Mucosa of stomach (tissue), 1 donor: ENCODE measurements around the gene HERPUD1.
"Not testable (repeated sequence)": the region's sequence is repeated elsewhere in the genome, so short reads cannot be mapped to it uniquely, and the experiment has no call there.

Experiments used
- H3K27me3 ChIP-seq: one replicate; pipeline ENCODE4 v1.7.0; 2013; ENCODE audit warnings: mild to moderate bottlenecking, low read length; ENCODE audit not compliant: control insufficient read depth, insufficient read depth
- H3K36me3 ChIP-seq: one replicate; pipeline ENCODE4 v1.7.0; 2013; ENCODE audit warnings: low read length; ENCODE audit not compliant: control insufficient read depth, insufficient read depth
- H3K4me1 ChIP-seq: one replicate; pipeline ENCODE4 v1.7.0; 2013; ENCODE audit warnings: mild to moderate bottlenecking, low read length; ENCODE audit not compliant: control insufficient read depth, insufficient read depth
- H3K4me3 ChIP-seq: one replicate; pipeline ENCODE4 v1.7.0; 2013; ENCODE audit warnings: low read length
- H3K9ac ChIP-seq: one replicate; pipeline ENCODE4 v1.7.0; 2013; ENCODE audit warnings: mild to moderate bottlenecking, low read length, moderate library complexity
- H3K9me3 ChIP-seq: one replicate; pipeline ENCODE4 v1.7.0; 2013; ENCODE audit warnings: mild to moderate bottlenecking, low read length, moderate library complexity; ENCODE audit not compliant: control insufficient read depth
- donor health status: Pancreatic carcinoma.

Gene HERPUD1, protein sequence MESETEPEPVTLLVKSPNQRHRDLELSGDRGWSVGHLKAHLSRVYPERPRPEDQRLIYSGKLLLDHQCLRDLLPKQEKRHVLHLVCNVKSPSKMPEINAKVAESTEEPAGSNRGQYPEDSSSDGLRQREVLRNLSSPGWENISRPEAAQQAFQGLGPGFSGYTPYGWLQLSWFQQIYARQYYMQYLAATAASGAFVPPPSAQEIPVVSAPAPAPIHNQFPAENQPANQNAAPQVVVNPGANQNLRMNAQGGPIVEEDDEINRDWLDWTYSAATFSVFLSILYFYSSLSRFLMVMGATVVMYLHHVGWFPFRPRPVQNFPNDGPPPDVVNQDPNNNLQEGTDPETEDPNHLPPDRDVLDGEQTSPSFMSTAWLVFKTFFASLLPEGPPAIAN

DNA sequence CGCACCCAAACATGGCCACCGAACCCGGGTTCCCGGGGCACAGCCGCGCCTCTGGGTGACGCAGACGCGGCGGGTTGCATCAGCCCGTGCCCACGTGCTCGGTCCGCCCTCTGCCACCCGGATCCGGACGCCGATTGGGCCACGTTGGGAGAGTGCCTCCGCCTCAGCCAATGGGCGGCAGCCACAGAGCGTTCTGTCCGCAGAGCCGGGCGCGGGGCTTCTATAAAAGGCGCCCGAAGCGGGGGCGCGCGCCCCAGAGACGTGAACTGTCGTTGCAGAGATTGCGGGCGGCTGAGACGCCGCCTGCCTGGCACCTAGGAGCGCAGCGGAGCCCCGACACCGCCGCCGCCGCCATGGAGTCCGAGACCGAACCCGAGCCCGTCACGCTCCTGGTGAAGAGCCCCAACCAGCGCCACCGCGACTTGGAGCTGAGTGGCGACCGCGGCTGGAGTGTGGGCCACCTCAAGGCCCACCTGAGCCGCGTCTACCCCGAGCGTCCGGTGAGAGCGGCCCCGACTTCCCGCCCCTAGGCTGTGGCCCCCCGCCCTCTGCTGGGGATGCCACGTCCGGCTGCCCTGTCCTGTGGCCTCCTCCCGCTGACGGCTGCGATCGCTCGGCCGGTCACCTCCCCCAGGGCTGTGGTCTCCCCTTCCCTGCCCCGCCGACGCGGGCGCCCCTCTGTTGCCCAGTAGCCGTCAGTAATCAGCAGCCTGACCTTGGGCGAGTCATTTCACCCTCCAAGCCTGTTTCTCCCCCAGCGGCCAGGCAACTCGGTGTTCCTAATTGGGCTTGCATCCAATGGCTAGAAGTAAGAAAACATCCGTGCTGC, at the start of gene HERPUD1:
TSS of gene HERPUD1 (plus strand) at position 251 of the 829 bp plus-strand sequence. CDS start at position 354, 103 bp downstream.
- Histone ChIP-seq H3K4me1 (peaks cover 11% of the 10 kb centered on the region), H3K9ac (peak within 1 kb of the TSS; percentile 99), H3K4me3 (peak within 1 kb of the TSS; percentile 96), H3K9me3 (no peaks in the 10 kb centered on the region), H3K36me3 (no peaks in the 10 kb centered on the region), H3K27me3 (no peaks in the 10 kb centered on the region)

DNA sequence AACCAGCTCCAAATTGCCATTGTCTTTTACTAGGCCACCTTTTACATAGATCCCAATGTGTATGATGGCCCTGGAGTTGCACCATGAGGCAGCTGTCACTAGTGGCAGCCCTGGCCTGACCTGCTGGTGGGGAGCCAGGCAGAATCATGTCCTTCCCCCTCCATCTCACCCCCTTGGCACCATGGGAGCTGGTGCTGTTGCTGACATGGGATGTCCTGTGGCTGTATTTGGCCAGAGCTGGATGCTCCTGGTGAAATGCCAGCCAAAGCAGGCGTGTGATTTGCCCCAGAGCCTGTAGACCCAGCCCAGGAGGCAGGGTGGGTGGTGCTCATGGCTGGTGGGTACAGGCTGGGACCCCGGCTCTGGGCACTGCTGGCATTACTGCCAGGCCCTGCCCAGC, 48.4 kb upstream of the HERPUD1 start:
- Histone ChIP-seq H3K9ac (no peak overlapping the region), H3K4me1 (no peaks in the 10 kb centered on the region), H3K4me3 (no peak overlapping the region), H3K27me3 (no peaks in the 10 kb centered on the region), H3K36me3 (no peaks in the 10 kb centered on the region), H3K9me3 (no peaks in the 10 kb centered on the region)

DNA sequence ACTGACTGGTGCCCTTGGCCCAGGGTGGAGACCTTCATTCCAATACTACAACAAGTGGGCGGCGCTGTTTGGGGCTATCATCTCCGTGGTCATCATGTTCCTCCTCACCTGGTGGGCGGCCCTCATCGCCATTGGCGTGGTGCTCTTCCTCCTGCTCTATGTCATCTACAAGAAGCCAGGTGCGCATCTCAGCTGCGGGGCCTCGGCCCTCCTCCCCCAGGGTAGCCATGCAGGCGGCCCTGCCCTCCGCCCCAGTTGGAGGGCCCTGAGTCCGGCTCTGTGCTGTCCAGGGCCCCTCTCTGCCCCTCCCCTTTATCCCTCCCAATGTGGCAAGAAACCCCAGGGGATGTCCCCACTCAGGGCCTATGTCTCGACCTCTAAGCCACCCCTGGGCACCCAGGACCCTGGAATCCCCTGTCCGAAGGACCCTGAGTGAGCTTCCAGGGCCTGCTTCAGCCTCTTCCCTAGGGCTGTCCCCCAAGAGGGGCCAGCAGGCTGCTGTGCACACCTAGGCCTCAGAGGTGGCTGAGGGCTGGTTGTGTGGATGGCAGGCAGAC, 47.8 kb upstream of the HERPUD1 start:
- Histone ChIP-seq H3K36me3 (no peaks in the 10 kb centered on the region), H3K9ac (no peak overlapping the region), H3K27me3 (no peaks in the 10 kb centered on the region), H3K4me1 (no peaks in the 10 kb centered on the region), H3K9me3 (no peaks in the 10 kb centered on the region), H3K4me3 (no peak overlapping the region)

DNA sequence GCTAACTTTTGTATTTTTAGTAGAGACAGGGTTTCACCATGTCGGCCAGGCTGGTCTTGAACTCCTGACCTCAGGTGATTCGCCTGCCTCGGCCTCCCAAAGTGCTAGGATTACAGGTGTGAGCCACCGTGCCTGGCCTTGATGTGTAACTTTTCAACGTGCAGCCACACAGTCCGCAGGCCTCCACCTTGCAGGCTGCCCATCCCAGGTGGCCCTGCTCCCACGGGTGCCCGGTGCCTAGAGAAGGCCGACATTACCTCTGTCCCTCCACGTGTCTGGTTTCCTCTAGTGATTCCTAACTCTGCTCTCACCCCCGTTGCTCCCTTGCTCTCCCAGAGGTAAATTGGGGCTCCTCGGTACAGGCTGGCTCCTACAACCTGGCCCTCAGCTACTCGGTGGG, 47.0 kb upstream of the HERPUD1 start:
- H3K4me1 ChIP-seq, H3K4me3 ChIP-seq, H3K9ac ChIP-seq, H3K27me3 ChIP-seq, H3K36me3 ChIP-seq, H3K9me3 ChIP-seq: not testable (repeated sequence)

DNA sequence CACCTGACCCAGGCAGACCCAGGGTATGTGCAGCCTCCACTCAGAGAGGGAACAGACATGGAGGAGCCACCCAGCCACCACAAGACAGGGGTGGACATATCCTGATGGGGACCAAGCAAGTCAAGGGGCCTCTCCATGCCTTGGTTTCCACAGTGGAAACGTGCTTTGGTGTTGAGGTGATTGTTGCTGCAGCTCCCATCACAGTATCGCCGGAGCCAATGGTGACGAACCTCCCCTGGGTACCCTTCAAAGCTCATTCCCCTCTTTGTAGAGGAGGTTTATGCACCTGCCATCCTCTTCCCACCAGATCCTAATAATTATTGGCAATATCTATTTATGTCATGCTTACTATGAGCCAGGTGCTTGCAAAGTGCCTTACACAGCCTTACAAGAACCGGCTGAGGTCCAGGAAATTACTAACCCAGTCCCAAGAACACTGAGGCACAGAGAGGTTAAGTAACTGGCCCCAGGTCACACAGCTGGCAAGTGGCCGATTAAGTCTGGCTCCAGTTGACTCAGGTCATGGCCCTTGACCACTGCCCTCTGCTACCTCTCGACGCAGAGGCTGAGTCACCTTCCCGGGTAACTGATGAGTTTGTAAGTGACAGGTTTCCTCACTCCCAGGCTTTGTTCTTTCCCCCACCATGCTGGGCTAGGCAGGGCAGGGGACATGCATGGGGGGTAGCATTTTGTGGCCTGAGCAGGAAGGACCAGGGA, 46.3 kb upstream of the HERPUD1 start:
- Histone ChIP-seq H3K36me3 (no peaks in the 10 kb centered on the region), H3K9ac (no peak overlapping the region), H3K9me3 (no peaks in the 10 kb centered on the region), H3K27me3 (no peaks in the 10 kb centered on the region), H3K4me3 (no peak overlapping the region), H3K4me1 (no peaks in the 10 kb centered on the region)

DNA sequence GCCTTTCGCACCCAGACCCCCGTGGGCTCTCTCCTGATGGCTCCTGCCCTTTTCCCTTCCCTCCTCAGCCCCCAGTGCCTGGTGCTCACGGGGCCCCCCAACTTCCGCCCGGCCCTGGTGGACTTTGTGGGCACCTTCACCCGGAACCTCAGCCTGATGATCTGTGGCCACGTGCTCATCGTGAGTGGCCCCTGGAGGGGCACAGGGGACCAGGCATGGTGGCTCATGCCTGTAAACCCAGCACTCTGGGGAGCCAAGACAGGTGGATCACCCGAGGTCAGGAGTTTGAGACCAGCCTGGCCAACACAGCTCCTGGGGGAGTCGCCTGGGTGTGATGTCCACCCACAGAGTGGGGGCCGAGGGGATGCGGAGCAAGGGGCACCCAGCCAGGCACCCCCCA, 45.6 kb upstream of the HERPUD1 start:
- H3K36me3 ChIP-seq: no peaks in the 10 kb centered on the region
- no peaks in the 10 kb centered on the region for H3K27me3 ChIP-seq
- H3K4me1 ChIP-seq: no peaks in the 10 kb centered on the region
- H3K4me3 ChIP-seq: no peak overlapping the region
- no peak overlapping the region for H3K9ac ChIP-seq
- H3K9me3 ChIP-seq: no peaks in the 10 kb centered on the region

DNA sequence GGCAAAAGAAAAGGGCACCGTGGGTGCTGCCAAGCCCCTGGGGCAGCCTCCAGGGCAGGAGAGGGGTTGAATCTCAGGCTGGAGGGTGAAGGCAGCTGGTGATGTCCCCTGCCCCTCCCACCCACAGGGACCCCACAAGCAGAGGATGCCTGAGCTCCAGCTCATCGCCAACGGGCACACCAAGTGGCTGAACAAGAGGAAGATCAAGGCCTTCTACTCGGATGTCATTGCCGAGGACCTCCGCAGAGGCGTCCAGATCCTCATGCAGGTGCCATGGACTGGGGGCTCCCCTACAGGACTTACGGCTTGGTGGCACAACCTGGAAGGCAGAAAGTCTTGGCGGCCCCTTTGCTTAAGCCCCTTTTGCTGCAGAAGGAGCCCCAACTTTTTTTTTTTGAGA, 45.1 kb upstream of the HERPUD1 start:
- Histone ChIP-seq H3K9ac (no peak overlapping the region), H3K27me3 (no peaks in the 10 kb centered on the region), H3K36me3 (no peaks in the 10 kb centered on the region), H3K9me3 (no peaks in the 10 kb centered on the region), H3K4me1 (no peaks in the 10 kb centered on the region), H3K4me3 (no peak overlapping the region)

DNA sequence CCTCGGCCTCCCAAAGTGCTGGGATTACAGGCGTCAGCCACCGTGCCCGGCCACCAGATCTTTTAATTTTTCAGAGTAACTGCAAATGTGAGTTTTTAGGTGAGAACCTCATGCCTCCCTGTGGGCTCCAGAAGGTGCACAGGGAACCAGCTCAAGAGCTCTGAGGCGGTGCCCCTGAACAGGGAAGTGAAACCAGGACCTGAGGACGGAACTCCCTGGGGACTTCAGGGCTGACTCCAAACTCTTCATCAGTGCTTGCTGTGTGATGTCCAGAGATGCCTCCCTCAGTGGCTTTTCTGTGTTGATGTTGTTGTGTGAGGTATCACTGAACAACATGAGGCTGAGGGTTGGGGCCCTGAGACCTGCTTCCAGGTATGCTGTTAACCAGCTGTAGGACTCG, 43.1 kb upstream of the HERPUD1 start:
- Histone ChIP-seq H3K4me1 (no peaks in the 10 kb centered on the region), H3K36me3 (no peaks in the 10 kb centered on the region), H3K9ac (no peak overlapping the region), H3K4me3 (no peak overlapping the region), H3K27me3 (no peaks in the 10 kb centered on the region), H3K9me3 (no peaks in the 10 kb centered on the region)

DNA sequence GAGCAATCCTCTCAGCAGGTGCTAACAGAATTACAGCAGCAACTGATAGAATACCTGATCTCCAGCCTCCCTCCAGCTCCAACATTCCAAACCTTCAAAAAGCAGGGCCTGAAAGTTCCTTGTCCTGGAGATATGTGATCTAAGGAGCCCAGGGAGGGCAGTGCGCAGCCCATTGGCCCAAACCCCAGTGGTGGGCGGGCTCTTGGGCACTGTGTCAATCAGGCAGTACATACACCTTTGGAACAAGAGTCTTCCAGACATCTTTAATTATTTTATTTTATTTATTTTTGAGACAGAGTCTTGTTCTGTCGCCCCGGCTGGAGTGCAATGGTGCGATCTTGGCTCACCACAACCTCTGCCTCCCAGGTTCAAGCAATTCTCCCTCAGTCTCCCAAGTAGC, 42.7 kb upstream of the HERPUD1 start:
- H3K9me3 ChIP-seq: no peaks in the 10 kb centered on the region
- no peak overlapping the region for H3K4me3 ChIP-seq
- no peaks in the 10 kb centered on the region for H3K27me3 ChIP-seq
- H3K9ac ChIP-seq: no peak overlapping the region
- no peaks in the 10 kb centered on the region for H3K36me3 ChIP-seq
- no peaks in the 10 kb centered on the region for H3K4me1 ChIP-seq

DNA sequence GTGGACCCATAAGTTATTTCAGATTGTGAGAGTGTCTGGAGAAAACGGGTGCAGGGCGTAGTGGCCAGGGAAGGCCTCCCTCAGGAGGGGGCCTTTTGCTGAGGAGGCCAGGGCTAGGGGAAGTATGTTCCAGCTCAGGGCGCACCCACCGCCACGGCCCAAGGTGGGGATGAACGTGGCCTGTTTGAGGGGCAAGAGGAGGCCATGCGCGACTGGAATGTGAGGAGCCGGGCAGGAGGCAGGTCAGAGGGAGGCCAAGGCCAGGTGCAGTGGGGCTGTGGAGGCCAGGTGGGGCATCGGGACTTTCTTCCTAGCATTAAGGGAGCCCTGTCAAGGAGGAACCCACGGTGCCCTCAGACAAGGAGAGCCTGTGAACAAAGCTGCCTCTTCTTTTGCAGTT, 40.3 kb upstream of the HERPUD1 start:
- no peaks in the 10 kb centered on the region for H3K9me3 ChIP-seq
- H3K27me3 ChIP-seq: no peaks in the 10 kb centered on the region
- H3K36me3 ChIP-seq: no peaks in the 10 kb centered on the region
- H3K4me3 ChIP-seq: no peak overlapping the region
- no peaks in the 10 kb centered on the region for H3K4me1 ChIP-seq
- H3K9ac ChIP-seq: no peak overlapping the region

DNA sequence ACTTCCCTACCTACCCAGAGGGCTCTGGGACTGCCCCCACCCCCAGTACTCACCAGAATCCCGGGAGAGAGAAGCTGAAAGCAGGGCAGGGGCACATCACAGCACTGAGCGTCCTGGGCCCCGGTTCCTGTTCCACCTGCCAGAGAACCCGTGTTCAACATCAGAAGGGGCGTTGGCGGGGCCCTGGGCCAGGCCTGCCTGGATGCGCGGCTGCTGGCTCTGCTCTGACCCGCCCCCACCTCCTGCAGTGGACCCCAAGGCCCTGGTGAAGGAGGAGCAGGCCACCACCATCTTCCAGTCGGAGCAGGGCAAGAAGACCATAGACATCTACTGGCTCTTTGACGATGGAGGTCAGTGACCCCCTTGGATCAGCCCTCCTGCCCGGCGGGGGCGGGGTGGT, 39.2 kb upstream of the HERPUD1 start:
- no peaks in the 10 kb centered on the region for H3K36me3 ChIP-seq
- H3K9ac ChIP-seq: no peak overlapping the region
- H3K9me3 ChIP-seq: no peaks in the 10 kb centered on the region
- no peaks in the 10 kb centered on the region for H3K4me1 ChIP-seq
- no peaks in the 10 kb centered on the region for H3K27me3 ChIP-seq
- no peak overlapping the region for H3K4me3 ChIP-seq
